SK-N-SH treated with all-trans-retinoic acid at 6 μM for 48 hours (cell line): ENCODE data around the gene PPP1R13B.

Experiments used
- ARNTL ChIP-seq: fragments of 450-650 bp; formaldehyde crosslinking; IDR thresholded peaks from 2 replicates; pipeline ENCODE4 v1.5.0; 2020; ENCODE audit warnings: low read depth, mild to moderate bottlenecking, moderate library complexity, borderline replicate concordance
- CSRNP3 ChIP-seq: fragments of 250-450 bp; sonication (Bioruptor Pico); IDR thresholded peaks from 2 replicates; pipeline ENCODE4 v1.5.1; 2021; ENCODE audit warnings: mild to moderate bottlenecking, moderate library complexity
- ZC3H10 ChIP-seq: fragments of 250-450 bp; sonication (Bioruptor Pico); IDR thresholded peaks from 2 replicates; pipeline ENCODE4 v1.5.1; 2021; ENCODE audit warnings: mild to moderate bottlenecking, moderate library complexity
- ZFP30 ChIP-seq: fragments of 450-650 bp; formaldehyde crosslinking; IDR thresholded peaks from 2 replicates; pipeline ENCODE4 v1.5.0; 2022; ENCODE audit warnings: mild to moderate bottlenecking, moderate library complexity

GRCh38 chr14:103697206-103697602, 150.2 kb downstream of the PPP1R13B start:
- TF ChIP-seq ARNTL (CRISPR knock-in tag) (no peak), ZC3H10 (CRISPR knock-in tag) (no peak), CSRNP3 (CRISPR knock-in tag) (no peak), ZFP30 (no peak)
